Measurements from ENCODE around the gene ARSB. TPM values are rescaled to one million over a fixed set of nuclear protein-coding genes. Genes with fewer than 3 reads are reported as not detected.

ARSB gene
- total RNA-seq, 1 experiment from 2014 or later = 18.1 TPM

- CTCF ChIA-PET = interaction anchor here (0.5 kb wide), 1 partner anchor 154 kb away, joined by 3 read pairs; no protein-coding TSS in a partner anchor
These were observed 13.1 kb downstream of the ARSB start for GRCh38 chr5:78971998-78972397.

GRCh38 chr5:78968781-78969180, 16.3 kb downstream of the ARSB start:
- TF ChIP-seq POLR2AphosphoS5 (IDR thresholded peaks at IDR 0.05; ENCODE audit: low read depth, low read length) = no peak
- no peak for TF ChIP-seq TCF7L2 (IDR thresholded peaks at IDR 0.05; ENCODE audit: low read depth, low read length)
- no peak for TF ChIP-seq SIN3A (IDR thresholded peaks at IDR 0.05; ENCODE audit: borderline replicate concordance, insufficient read depth, low read depth, low read length)
- no peak for TF ChIP-seq REST (IDR thresholded peaks at IDR 0.05; ENCODE audit: insufficient read depth in 1 of 2, low read depth in 2 of 2, low read length in 1 of 2)
- TF ChIP-seq CTCF (IDR thresholded peaks at IDR 0.05) = no peak
- no peak overlapping the region for H3K4me3 ChIP-seq (ENCODE audit: low read depth in 2 of 2, low read length in 2 of 2)
- H3K9me3 ChIP-seq (ENCODE audit: control insufficient read depth, insufficient read depth, low read depth, low read length) = no peaks in the 10 kb centered on the region
- H3K36me3 ChIP-seq (ENCODE audit: control insufficient read depth, insufficient read depth, low read length) = no peaks in the 10 kb centered on the region
- CTCF ChIA-PET = no interaction called here
- H3K4me1 ChIP-seq (ENCODE audit: control insufficient read depth, insufficient read depth, low read length) = no peaks in the 10 kb centered on the region
- no peak overlapping the region for H3K27ac ChIP-seq (ENCODE audit: low read length)
- DNase-seq (ENCODE audit: low read depth, low spot score) (no peak), ATAC-seq (no peak)
- in situ Hi-C loops (cut with HindIII; ENCODE audit: low pct_unique_long_range_greater_than_20kb, low sequenced_read_pairs) (no loop called here), intact Hi-C loops (cut with micrococcal nuclease; ENCODE audit: unreplicated experiment) (loop anchor here (5.0 to 10.0 kb wide), 3 partner anchors 64 to 646 kb away; no protein-coding TSS in a partner anchor)
- H3K27me3 ChIP-seq (ENCODE audit: control insufficient read depth, insufficient read depth, low read length) = no peaks in the 10 kb centered on the region
- POLR2A ChIA-PET = no interaction called here
- BruUV-seq (replicated peaks) = no TSS peak

More at GRCh38 chr5:78971998-78972397, 13.1 kb downstream of the ARSB start:
- intact Hi-C loops (cut with micrococcal nuclease; ENCODE audit: unreplicated experiment) (no loop called here), in situ Hi-C loops (cut with HindIII; ENCODE audit: low pct_unique_long_range_greater_than_20kb, low sequenced_read_pairs) (no loop called here)
- no peaks in the 10 kb centered on the region for H3K36me3 ChIP-seq (ENCODE audit: control insufficient read depth, insufficient read depth, low read length)
- H3K4me3 ChIP-seq (ENCODE audit: low read depth in 2 of 2, low read length in 2 of 2) = no peak overlapping the region
- ATAC-seq = no peak
- H3K4me1 ChIP-seq (ENCODE audit: control insufficient read depth, insufficient read depth, low read length) = no peaks in the 10 kb centered on the region
- no peaks in the 10 kb centered on the region for H3K9me3 ChIP-seq (ENCODE audit: control insufficient read depth, insufficient read depth, low read depth, low read length)
- H3K27ac ChIP-seq (ENCODE audit: low read length) = no peak overlapping the region
- BruUV-seq (replicated peaks) = no TSS peak
- TF ChIP-seq CTCF (IDR thresholded peaks at IDR 0.05) (no peak), TCF7L2 (IDR thresholded peaks at IDR 0.05; ENCODE audit: low read depth, low read length) (no peak), SIN3A (IDR thresholded peaks at IDR 0.05; ENCODE audit: borderline replicate concordance, insufficient read depth, low read depth, low read length) (no peak), REST (IDR thresholded peaks at IDR 0.05; ENCODE audit: insufficient read depth in 1 of 2, low read depth in 2 of 2, low read length in 1 of 2) (no peak)
- no peak for DNase-seq (ENCODE audit: low read depth, low spot score)
- H3K27me3 ChIP-seq (ENCODE audit: control insufficient read depth, insufficient read depth, low read length) = no peaks in the 10 kb centered on the region
- POLR2A ChIA-PET = no interaction called here
